Endothelial cell of umbilical vein (primary cell): ENCODE results near the gene GRB14. TPM values are rescaled to one million over a fixed set of nuclear protein-coding genes. Genes with fewer than 3 reads are reported as not detected.

Experiments
- BruUV-seq: library from RNA; stranded (reverse); fragments of 400-500 nt; replicated peaks from 2 replicates; lab custom pipeline; 2021; lab: Mats Ljungman, UMichigan
- CTCF ChIA-PET: fragments of 300-600, 350-600 bp; sonication (Branson Sonifier 250); formaldehyde crosslinking; loops from one replicate; lab custom pipeline; 2021; ENCODE audit warnings: antibody characterized with exemption, inconsistent platforms; lab: Charles Lee
- POLR2A ChIA-PET: fragments of 300-600, 350-600 bp; sonication (Branson Sonifier 250); formaldehyde crosslinking; loops from one replicate; lab custom pipeline; 2021; ENCODE audit warnings: antibody characterized with exemption, inconsistent platforms; lab: Charles Lee
- DNase-seq: peaks from one replicate; pipeline ENCODE4 v3.0.0-alpha.2; 2011; ENCODE audit warnings: low read depth, low spot score
- FAIRE-seq: peaks from 2 replicates; lab custom pipeline; 2011; peaks lifted over from hg19 to GRCh38; lab: Jason Lieb, UNC
- H2AFZ ChIP-seq: 2 replicates; pipeline ENCODE4 v1.6.0; 2012; ENCODE audit warnings: low read depth, low read length, control low read depth, inconsistent platforms
- H3K27ac ChIP-seq: 2 replicates; pipeline ENCODE4 v1.5.1; 2011; ENCODE audit warnings: low read depth, mild to moderate bottlenecking, control low read depth, low read length, moderate library complexity; ENCODE audit not compliant: insufficient read depth
- H3K27me3 ChIP-seq, 2 experiments: 2 replicates each; pipeline versions ENCODE4 v1.6.0 to v1.6.1; 2011; ENCODE audit warnings: low read length in 2 of 2, mixed read lengths in 1 of 2; ENCODE audit not compliant: control insufficient read depth in 2 of 2, insufficient read depth in 2 of 2
- H3K36me3 ChIP-seq, 2 experiments: 2 replicates in 1 of 2; 3 replicates in 1 of 2; pipeline ENCODE4 v1.5.1; 2011; ENCODE audit warnings: low read length in 2 of 2, mild to moderate bottlenecking in 1 of 2, moderate library complexity in 1 of 2; ENCODE audit not compliant: control insufficient read depth in 2 of 2, insufficient read depth in 2 of 2; ENCODE audit errors: extremely low read depth in 1 of 2
- H3K4me1 ChIP-seq: 3 replicates; pipeline ENCODE4 v1.5.1; 2011; ENCODE audit warnings: mild to moderate bottlenecking, low read length; ENCODE audit not compliant: control insufficient read depth, insufficient read depth; ENCODE audit errors: extremely low read depth
- H3K4me2 ChIP-seq: 2 replicates; pipeline ENCODE4 v1.6.1; 2011; ENCODE audit warnings: low read length, control low read depth, mixed read lengths; ENCODE audit not compliant: insufficient read depth
- H3K4me3 ChIP-seq, 3 experiments: fragments of 200-600 bp in 1 of 3; sonication (generic), shearing (Covaris generic) in 1 of 3; replicated peaks in 1 of 3; 2 replicates each; pipeline ENCODE4 v1.5.1; 2011 to 2016; ENCODE audit warnings: control low read depth in 3 of 3, low read length in 3 of 3, mild to moderate bottlenecking in 2 of 3, inconsistent platforms in 1 of 3, low read depth in 1 of 3, moderate library complexity in 1 of 3; ENCODE audit not compliant: insufficient read depth in 1 of 3
- H3K79me2 ChIP-seq: 2 replicates; pipeline ENCODE4 v1.6.0; 2012; ENCODE audit warnings: low read length, inconsistent platforms; ENCODE audit not compliant: control insufficient read depth, insufficient read depth
- H3K9ac ChIP-seq: replicated peaks from 2 replicates; pipeline ENCODE3; 2011; ENCODE audit warnings: low read length, control low read depth; ENCODE audit not compliant: insufficient read depth; ENCODE audit errors: extremely low read depth
- H3K9me1 ChIP-seq: replicated peaks from 3 replicates; pipeline ENCODE4 v1.6.0; 2011; ENCODE audit warnings: mild to moderate bottlenecking, low read length; ENCODE audit not compliant: control insufficient read depth, insufficient read depth; ENCODE audit errors: extremely low read depth
- H3K9me3 ChIP-seq: replicated peaks from 2 replicates; pipeline ENCODE4 v1.5.1; 2012; ENCODE audit warnings: low read length, inconsistent platforms; ENCODE audit not compliant: control insufficient read depth, insufficient read depth
- H4K20me1 ChIP-seq: replicated peaks from 2 replicates; pipeline ENCODE3; 2011; ENCODE audit warnings: mild to moderate bottlenecking, low read length; ENCODE audit not compliant: control insufficient read depth, insufficient read depth; ENCODE audit errors: extremely low read depth
- EZH2 ChIP-seq: IDR thresholded peaks from 2 replicates; pipeline ENCODE4 v1.6.1; 2012; ENCODE audit warnings: borderline replicate concordance, low read depth, mild to moderate bottlenecking, moderate library complexity, low read length, inconsistent platforms; ENCODE audit not compliant: severe bottlenecking
- FOS ChIP-seq: IDR thresholded peaks from 2 replicates; pipeline ENCODE4 v1.6.1; 2011; ENCODE audit warnings: mild to moderate bottlenecking, low read length, moderate library complexity, borderline replicate concordance; ENCODE audit not compliant: insufficient read depth
- GATA2 ChIP-seq: IDR thresholded peaks from 2 replicates; pipeline ENCODE4 v1.7.0; 2011; ENCODE audit warnings: low read depth, mild to moderate bottlenecking, moderate library complexity, mixed read lengths, low read length; ENCODE audit not compliant: insufficient read length, insufficient read depth
- JUN ChIP-seq: IDR thresholded peaks from 2 replicates; pipeline ENCODE4 v1.6.1; 2011; ENCODE audit warnings: borderline replicate concordance, low read depth; ENCODE audit not compliant: insufficient read length, insufficient read depth
- MYC ChIP-seq: IDR thresholded peaks from one replicate; pipeline ENCODE4 v1.6.1; 2011; ENCODE audit warnings: mild to moderate bottlenecking, low read depth, low read length
- POLR2A ChIP-seq: IDR thresholded peaks from 2 replicates; pipeline ENCODE4 v1.6.1; 2012; ENCODE audit warnings: low read depth, mild to moderate bottlenecking, control low read depth, low read length
- POLR2AphosphoS5 ChIP-seq: IDR thresholded peaks from 2 replicates; pipeline ENCODE4 v1.6.1; 2012; ENCODE audit warnings: low read depth, mild to moderate bottlenecking, control low read depth, low read length, moderate library complexity; ENCODE audit not compliant: insufficient read depth
- dilution Hi-C: fragments of 300-500 bp; cut with MboI; formaldehyde crosslinking; loops from one replicate; pipeline ENCODE4 v1.15.0; 2019; ENCODE audit warnings: low sequenced_read_pairs; ENCODE audit not compliant: extremely low pct_ligation_motif_present
- intact Hi-C: fragments of 100-400 bp; cut with micrococcal nuclease; formaldehyde crosslinking; loops from one replicate; pipeline ENCODE4 v1.10.0; 2022
- polyA plus RNA-seq, 4 experiments: library from polyadenylated mRNA; depleted of rRNA in 3 of 4; stranded (reverse) in 3 of 4; unstranded in 1 of 4; fragments of >200 nt; gene quantifications; 2 replicates each; pipeline versions ENCODE4 v1.2.1 to v1.2.3, GENCODE V29; 2011 to 2012; ENCODE audit warnings: missing spikeins in 1 of 4
- total RNA-seq: library from RNA; stranded (reverse); gene quantifications from 2 replicates; pipeline ENCODE4 v1.2.3, GENCODE V29; 2021
- TF ChIP-seq, protein P1 (sequence below), 2 donors: IDR thresholded peaks; 1 replicate in 1 of 2; 2 replicates in 1 of 2; pipeline ENCODE4 v1.5.1; 2011; ENCODE audit warnings: low read length in 2 of 2, mild to moderate bottlenecking in 2 of 2, moderate library complexity in 2 of 2, control low read depth in 1 of 2, inconsistent platforms in 1 of 2, low read depth in 1 of 2; ENCODE audit not compliant: insufficient read depth in 1 of 2; ENCODE audit errors: extremely low read depth in 1 of 2
- TF ChIP-seq, protein P2 (sequence below): IDR thresholded peaks from 2 replicates; pipeline ENCODE4 v1.6.1; 2011; ENCODE audit not compliant: insufficient read depth, insufficient read length

Gene GRB14
- total and polyA plus RNA-seq, 2 donors (not counting 3 experiments of a cell fraction or from before 2014, with no cell fraction given), result 3.0 to 10.3 TPM

- H3K4me3 ChIP-seq, result no peak overlapping the region
- no TSS peak for BruUV-seq
- no peak overlapping the region for H3K9ac ChIP-seq
- intact Hi-C loops, result no loop called here
- POLR2A ChIA-PET, result no interaction called here
- no peak overlapping the region for H3K4me2 ChIP-seq
- TF ChIP-seq EZH2 (no peak), FOS (no peak), JUN (no peak), MYC (no peak), POLR2A (no peak), POLR2AphosphoS5 (no peak), GATA2 (no peak)
- TF ChIP-seq, protein P1, sequence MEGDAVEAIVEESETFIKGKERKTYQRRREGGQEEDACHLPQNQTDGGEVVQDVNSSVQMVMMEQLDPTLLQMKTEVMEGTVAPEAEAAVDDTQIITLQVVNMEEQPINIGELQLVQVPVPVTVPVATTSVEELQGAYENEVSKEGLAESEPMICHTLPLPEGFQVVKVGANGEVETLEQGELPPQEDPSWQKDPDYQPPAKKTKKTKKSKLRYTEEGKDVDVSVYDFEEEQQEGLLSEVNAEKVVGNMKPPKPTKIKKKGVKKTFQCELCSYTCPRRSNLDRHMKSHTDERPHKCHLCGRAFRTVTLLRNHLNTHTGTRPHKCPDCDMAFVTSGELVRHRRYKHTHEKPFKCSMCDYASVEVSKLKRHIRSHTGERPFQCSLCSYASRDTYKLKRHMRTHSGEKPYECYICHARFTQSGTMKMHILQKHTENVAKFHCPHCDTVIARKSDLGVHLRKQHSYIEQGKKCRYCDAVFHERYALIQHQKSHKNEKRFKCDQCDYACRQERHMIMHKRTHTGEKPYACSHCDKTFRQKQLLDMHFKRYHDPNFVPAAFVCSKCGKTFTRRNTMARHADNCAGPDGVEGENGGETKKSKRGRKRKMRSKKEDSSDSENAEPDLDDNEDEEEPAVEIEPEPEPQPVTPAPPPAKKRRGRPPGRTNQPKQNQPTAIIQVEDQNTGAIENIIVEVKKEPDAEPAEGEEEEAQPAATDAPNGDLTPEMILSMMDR (IDR thresholded peaks at IDR 0.05; ENCODE audit: extremely low read depth in 1 of 2, insufficient read depth in 1 of 2, low read depth in 1 of 2, low read length in 2 of 2), result no peak
- TF ChIP-seq, protein P2, sequence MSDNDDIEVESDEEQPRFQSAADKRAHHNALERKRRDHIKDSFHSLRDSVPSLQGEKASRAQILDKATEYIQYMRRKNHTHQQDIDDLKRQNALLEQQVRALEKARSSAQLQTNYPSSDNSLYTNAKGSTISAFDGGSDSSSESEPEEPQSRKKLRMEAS, result no peak
- no peaks in the 10 kb centered on the region for H3K36me3 ChIP-seq
- H3K27me3 ChIP-seq, result no peaks in the 10 kb centered on the region
- CTCF ChIA-PET, result interaction anchor here (1.0 to 2.1 kb wide), 4 partner anchors 11 to 46 kb away, joined by 3 to 7 read pairs (median 4); no protein-coding TSS in a partner anchor
- H3K4me1 ChIP-seq, result no peaks in the 10 kb centered on the region
- no peaks in the 10 kb centered on the region for H4K20me1 ChIP-seq
- H3K9me3 ChIP-seq, result no peaks in the 10 kb centered on the region
- peaks cover 7% of the 10 kb centered on the region for H3K79me2 ChIP-seq
- H2AFZ ChIP-seq, result no peak overlapping the region
- dilution Hi-C loops, result no loop called here
- FAIRE-seq (no peak), DNase-seq (no peak)
- H3K27ac ChIP-seq, result no peak overlapping the region
- H3K9me1 ChIP-seq, result no peaks in the 10 kb centered on the region
These were observed 66.8 kb downstream of the GRB14 start for GRCh38 chr2:164554487-164554886.
